WTC11 (cell line): Measurements from ENCODE around the gene TTN. TPM values are rescaled to one million over a fixed set of nuclear protein-coding genes. Genes with fewer than 3 reads are reported as not detected.

ENCODE experiments used
- ATAC-seq: fragments of 200-7000 bp; cut with Tn5 transposase; 2 replicates; pipeline ENCODE4 v1.10.0; 2021; ENCODE audit warnings: mild to moderate bottlenecking, moderate library complexity
- CTCF ChIA-PET: fragments of 300-600 bp; sonication (Branson Sonifier 250); formaldehyde crosslinking; loops from one replicate; lab custom pipeline; 2021; ENCODE audit warnings: antibody characterized with exemption; lab: Charles Lee
- POLR2A ChIA-PET: fragments of 350-600 bp; sonication (Branson Sonifier 250); formaldehyde crosslinking; loops from one replicate; lab custom pipeline; 2021; ENCODE audit warnings: antibody characterized with exemption; lab: Charles Lee
- DNase-seq: peaks from one replicate; pipeline ENCODE4 v3.0.0; 2021; ENCODE audit warnings: low spot score
- H3K27ac Mint-ChIP-seq: 2 replicates; pipeline ENCODE4 v1.8.0; 2021; ENCODE audit warnings: mixed read lengths
- H3K27me3 Mint-ChIP-seq: 2 replicates; pipeline ENCODE4 v1.8.0; 2021; ENCODE audit warnings: low read depth, mild to moderate bottlenecking, moderate library complexity, mixed read lengths
- H3K36me3 Mint-ChIP-seq: 2 replicates; pipeline ENCODE4 v1.8.0; 2021; ENCODE audit warnings: mixed read lengths
- H3K4me1 Mint-ChIP-seq: 2 replicates; pipeline ENCODE4 v1.8.0; 2022; ENCODE audit warnings: mixed read lengths
- H3K4me3 Mint-ChIP-seq: 2 replicates; pipeline ENCODE4 v1.8.0; 2021; ENCODE audit warnings: mild to moderate bottlenecking, moderate library complexity, mixed read lengths
- H3K9me3 Mint-ChIP-seq: 2 replicates; pipeline ENCODE4 v1.8.0; 2021; ENCODE audit warnings: mixed read lengths
- ATF6 ChIP-seq: sonication (generic); formaldehyde crosslinking; IDR thresholded peaks from 2 replicates; pipeline ENCODE4 v1.8.1; 2023; ENCODE audit warnings: mild to moderate bottlenecking, missing genetic modification reagents
- CREM ChIP-seq: sonication (generic); formaldehyde crosslinking; IDR thresholded peaks from 2 replicates; pipeline ENCODE4 v1.8.1; 2022; ENCODE audit warnings: mild to moderate bottlenecking, missing genetic modification reagents, moderate library complexity
- ELF4 ChIP-seq: sonication (generic); formaldehyde crosslinking; IDR thresholded peaks from 2 replicates; pipeline ENCODE4 v1.8.1; 2022; ENCODE audit warnings: low read depth, mild to moderate bottlenecking, moderate library complexity, missing genetic modification reagents
- FOXP4 ChIP-seq: sonication (generic); formaldehyde crosslinking; IDR thresholded peaks from 2 replicates; pipeline ENCODE4 v1.8.0; 2022; ENCODE audit warnings: mild to moderate bottlenecking, missing genetic modification reagents
- GABPB1 ChIP-seq: sonication (generic); formaldehyde crosslinking; IDR thresholded peaks from 2 replicates; pipeline ENCODE4 v1.8.1; 2023; ENCODE audit warnings: mild to moderate bottlenecking, missing genetic modification reagents
- HMGA2 ChIP-seq: fragments of 250-450 bp; sonication (Bioruptor Pico); IDR thresholded peaks from 2 replicates; pipeline ENCODE4 v1.4.0; 2021; ENCODE audit warnings: mild to moderate bottlenecking, moderate library complexity
- HMGXB4 ChIP-seq: sonication (generic); formaldehyde crosslinking; IDR thresholded peaks from 2 replicates; pipeline ENCODE4 v1.8.1; 2023; ENCODE audit warnings: mild to moderate bottlenecking, moderate library complexity, missing genetic modification reagents
- IRF1 ChIP-seq: sonication (generic); formaldehyde crosslinking; IDR thresholded peaks from 2 replicates; pipeline ENCODE4 v1.8.0; 2023; ENCODE audit warnings: missing genetic modification reagents
- JAZF1 ChIP-seq: fragments of 250-450 bp; sonication (Bioruptor Pico); IDR thresholded peaks from 2 replicates; pipeline ENCODE4 v1.9.0; 2021; ENCODE audit warnings: moderate library complexity, mild to moderate bottlenecking, inconsistent platforms
- MXD4 ChIP-seq: fragments of 250-450 bp; sonication (Bioruptor Pico); IDR thresholded peaks from 2 replicates; pipeline ENCODE4 v1.8.0; 2021; ENCODE audit warnings: mild to moderate bottlenecking, moderate library complexity, borderline replicate concordance
- NFATC4 ChIP-seq: fragments of 250-450 bp; sonication (Bioruptor Pico); IDR thresholded peaks from 2 replicates; pipeline ENCODE4 v1.9.0; 2021; ENCODE audit warnings: mild to moderate bottlenecking
- NFE2L1 ChIP-seq: sonication (generic); formaldehyde crosslinking; IDR thresholded peaks from 2 replicates; pipeline ENCODE4 v1.8.1; 2023; ENCODE audit warnings: missing genetic modification reagents
- NR3C1 ChIP-seq: sonication (generic); formaldehyde crosslinking; conservative IDR thresholded peaks from 2 replicates; pipeline ENCODE4 v1.8.1; 2023; ENCODE audit warnings: low read depth, mild to moderate bottlenecking, missing genetic modification reagents
- PRRX2 ChIP-seq: fragments of 250-450 bp; sonication (Bioruptor Pico); IDR thresholded peaks from 2 replicates; pipeline ENCODE4 v1.8.0; 2021; ENCODE audit warnings: mild to moderate bottlenecking
- TEAD1 ChIP-seq: sonication (generic); formaldehyde crosslinking; IDR thresholded peaks from 2 replicates; pipeline ENCODE4 v1.8.0; 2022; ENCODE audit warnings: mild to moderate bottlenecking, missing genetic modification reagents
- TEAD4 ChIP-seq: sonication (generic); formaldehyde crosslinking; IDR thresholded peaks from 2 replicates; pipeline ENCODE4 v1.8.0; 2022; ENCODE audit warnings: mild to moderate bottlenecking, missing genetic modification reagents
- ZBTB21 ChIP-seq: sonication (generic); formaldehyde crosslinking; IDR thresholded peaks from 2 replicates; pipeline ENCODE4 v1.8.1; 2023; ENCODE audit warnings: mild to moderate bottlenecking, missing genetic modification reagents, borderline replicate concordance
- ZNF121 ChIP-seq: sonication (generic); formaldehyde crosslinking; IDR thresholded peaks from 2 replicates; pipeline ENCODE4 v1.8.0; 2023; ENCODE audit warnings: missing genetic modification reagents
- ZNF138 ChIP-seq: sonication (generic); formaldehyde crosslinking; conservative IDR thresholded peaks from 2 replicates; pipeline ENCODE4 v1.8.1; 2022; ENCODE audit warnings: mild to moderate bottlenecking, moderate library complexity, missing genetic modification reagents
- ZNF232 ChIP-seq: sonication (generic); formaldehyde crosslinking; IDR thresholded peaks from 2 replicates; pipeline ENCODE4 v1.8.0; 2022; ENCODE audit warnings: mild to moderate bottlenecking, missing genetic modification reagents
- ZNF416 ChIP-seq: fragments of 250-450 bp; sonication (Bioruptor Pico); IDR thresholded peaks from 2 replicates; pipeline ENCODE4 v1.9.0; 2021; ENCODE audit warnings: mild to moderate bottlenecking, inconsistent platforms
- ZNF512 ChIP-seq: sonication (generic); formaldehyde crosslinking; IDR thresholded peaks from 2 replicates; pipeline ENCODE4 v1.8.1; 2022; ENCODE audit warnings: missing genetic modification reagents, borderline replicate concordance
- ZNF532 ChIP-seq: fragments of 250-450 bp; sonication (Bioruptor Pico); IDR thresholded peaks from 2 replicates; pipeline ENCODE4 v1.9.0; 2021; ENCODE audit warnings: mild to moderate bottlenecking, borderline replicate concordance
- total RNA-seq: library from RNA; stranded (reverse); gene quantifications from 3 replicates; pipeline ENCODE4 v1.2.3, GENCODE V29; 2021

The TTN gene
- total RNA-seq, 1 experiment from 2014 or later: 4.7 TPM

GRCh38 chr2:178641498-178641897 is 165.7 kb downstream of the TTN start:
- Mint-ChIP-seq H3K9me3 (no peaks in the 10 kb centered on the region), H3K27ac (no peak overlapping the region), H3K4me3 (no peak overlapping the region), H3K36me3 (no peaks in the 10 kb centered on the region), H3K27me3 (no peaks in the 10 kb centered on the region), H3K4me1 (peaks cover 16% of the 10 kb centered on the region)
- CTCF ChIA-PET: no interaction called here
- no peak for ATAC-seq
- TF ChIP-seq ZNF512 (CRISPR knock-in tag) (no peak), ZBTB21 (CRISPR knock-in tag) (no peak), TEAD4 (CRISPR knock-in tag) (no peak), PRRX2 (CRISPR knock-in tag) (no peak), MXD4 (no peak), HMGA2 (CRISPR knock-in tag) (no peak), TEAD1 (CRISPR knock-in tag) (no peak), JAZF1 (CRISPR knock-in tag) (no peak)
- no peak for DNase-seq
- POLR2A ChIA-PET: no interaction called here

GRCh38 chr2:178635897-178636296 is 171.3 kb downstream of the TTN start:
- DNase-seq (no peak), ATAC-seq (no peak)
- ChIA-PET POLR2A (no interaction called here), CTCF (no interaction called here)
- no peaks in the 10 kb centered on the region for H3K36me3 Mint-ChIP-seq
- TF ChIP-seq ZNF532 (CRISPR knock-in tag): no peak
- H3K9me3 Mint-ChIP-seq: no peaks in the 10 kb centered on the region
- no peak overlapping the region for H3K27ac Mint-ChIP-seq
- H3K27me3 Mint-ChIP-seq: no peaks in the 10 kb centered on the region
- no peak overlapping the region for H3K4me3 Mint-ChIP-seq
- H3K4me1 Mint-ChIP-seq: peaks cover 7% of the 10 kb centered on the region

- ChIA-PET POLR2A (no interaction called here), CTCF (no interaction called here)
- no peaks in the 10 kb centered on the region for H3K27me3 Mint-ChIP-seq
- no peak overlapping the region for H3K4me3 Mint-ChIP-seq
- H3K4me1 Mint-ChIP-seq: no peaks in the 10 kb centered on the region
- H3K27ac Mint-ChIP-seq: no peak overlapping the region
- ATAC-seq: no peak
- no peaks in the 10 kb centered on the region for H3K9me3 Mint-ChIP-seq
- H3K36me3 Mint-ChIP-seq: no peaks in the 10 kb centered on the region
- no peak for DNase-seq
- TF ChIP-seq FOXP4 (CRISPR knock-in tag): no peak
- TF ChIP-seq GABPB1: no peak
- no peak for TF ChIP-seq ZBTB21 (CRISPR knock-in tag)
- TF ChIP-seq NR3C1 (CRISPR knock-in tag): no peak
- TF ChIP-seq CREM (CRISPR knock-in tag): no peak
- TF ChIP-seq IRF1 (CRISPR knock-in tag): no peak
- no peak for TF ChIP-seq NFATC4 (CRISPR knock-in tag)
- no peak for TF ChIP-seq ATF6 (CRISPR knock-in tag)
- no peak for TF ChIP-seq ZNF416 (CRISPR knock-in tag)
- no peak for TF ChIP-seq HMGXB4 (CRISPR knock-in tag)
- TF ChIP-seq ZNF232 (CRISPR knock-in tag): no peak
- no peak for TF ChIP-seq ZNF138 (CRISPR knock-in tag)
- no peak for TF ChIP-seq ELF4
- TF ChIP-seq NFE2L1 (CRISPR knock-in tag): no peak
- TF ChIP-seq ZNF121 (CRISPR knock-in tag): no peak
Observed at GRCh38 chr2:178632729-178633128, 174.5 kb downstream of the TTN start.
